Keratinocyte (primary cell): ENCODE data around the gene CNN3. TPM values are rescaled to one million over a fixed set of nuclear protein-coding genes. Genes with fewer than 3 reads are reported as not detected.

ENCODE experiments used
- DNase-seq: peaks from one replicate; pipeline ENCODE4 v3.0.0-alpha.2; 2011; ENCODE audit warnings: low read depth, missing footprints, low spot score
- FAIRE-seq: peaks from 2 replicates; lab custom pipeline; 2011; peaks lifted over from hg19 to GRCh38; lab: Jason Lieb, UNC
- H2AFZ ChIP-seq: 2 replicates; pipeline ENCODE4 v1.6.0; 2012; ENCODE audit warnings: low read length, control low read depth, inconsistent platforms; ENCODE audit not compliant: control insufficient read depth
- H3K27ac ChIP-seq: 2 replicates; pipeline ENCODE4 v1.5.1; 2011; ENCODE audit warnings: low read length; ENCODE audit not compliant: control insufficient read depth, insufficient read depth
- H3K27me3 ChIP-seq: 3 replicates; pipeline ENCODE4 v1.6.0; 2011; ENCODE audit warnings: low read length; ENCODE audit not compliant: control insufficient read depth, insufficient read depth; ENCODE audit errors: extremely low read depth
- H3K36me3 ChIP-seq, 2 experiments: 2 replicates in 1 of 2; 3 replicates in 1 of 2; pipeline ENCODE4 v1.5.1; 2011; ENCODE audit warnings: low read length in 2 of 2, mild to moderate bottlenecking in 1 of 2; ENCODE audit not compliant: control insufficient read depth in 2 of 2, insufficient read depth in 2 of 2; ENCODE audit errors: extremely low read depth in 1 of 2
- H3K4me1 ChIP-seq: 3 replicates; pipeline ENCODE4 v1.5.1; 2011; ENCODE audit warnings: low read length; ENCODE audit not compliant: control insufficient read depth, insufficient read depth; ENCODE audit errors: extremely low read depth
- H3K4me2 ChIP-seq: 3 replicates; pipeline ENCODE4 v1.6.0; 2011; ENCODE audit warnings: low read depth, low read length; ENCODE audit not compliant: control insufficient read depth, insufficient read depth; ENCODE audit errors: extremely low read depth
- H3K4me3 ChIP-seq, 3 experiments: fragments of 200-600 bp in 1 of 3; sonication (generic) in 1 of 3; 2 replicates in 2 of 3; 3 replicates in 1 of 3; pipeline ENCODE4 v1.5.1; 2011 to 2016; ENCODE audit warnings: low read length in 3 of 3, mild to moderate bottlenecking in 3 of 3, control low read depth in 2 of 3, inconsistent platforms in 1 of 3, low read depth in 1 of 3, mixed read lengths in 1 of 3, mixed run types in 1 of 3, moderate library complexity in 1 of 3; ENCODE audit not compliant: control insufficient read depth in 2 of 3, insufficient read depth in 2 of 3; ENCODE audit errors: extremely low read depth in 1 of 3
- H3K79me2 ChIP-seq: 2 replicates; pipeline ENCODE4 v1.6.0; 2012; ENCODE audit warnings: low read length; ENCODE audit not compliant: control insufficient read depth, insufficient read depth
- H3K9ac ChIP-seq: 3 replicates; pipeline ENCODE4 v1.6.0; 2011; ENCODE audit warnings: low read length; ENCODE audit not compliant: control insufficient read depth, insufficient read depth; ENCODE audit errors: extremely low read depth
- H3K9me1 ChIP-seq: 3 replicates; pipeline ENCODE4 v1.6.0; 2011; ENCODE audit warnings: low read length; ENCODE audit not compliant: control insufficient read depth, insufficient read depth; ENCODE audit errors: extremely low read depth
- H3K9me3 ChIP-seq: 2 replicates; pipeline ENCODE4 v1.5.1; 2012; ENCODE audit warnings: low read depth, low read length; ENCODE audit not compliant: control insufficient read depth
- H4K20me1 ChIP-seq: 3 replicates; pipeline ENCODE4 v1.6.0; 2011; ENCODE audit warnings: low read length; ENCODE audit not compliant: control insufficient read depth, insufficient read depth; ENCODE audit errors: extremely low read depth
- EZH2 ChIP-seq: IDR thresholded peaks from one replicate; pipeline ENCODE4 v1.6.1; 2012; ENCODE audit warnings: inconsistent platforms, mild to moderate bottlenecking, low read length, moderate library complexity
- dilution Hi-C: fragments of 300-500 bp; cut with MboI; formaldehyde crosslinking; loops from one replicate; pipeline ENCODE4 v1.7.0; 2020; ENCODE audit warnings: low sequenced_read_pairs; ENCODE audit not compliant: extremely low pct_ligation_motif_present
- polyA plus RNA-seq, 5 experiments: library from polyadenylated mRNA; depleted of rRNA in 3 of 5; stranded (reverse) in 3 of 5; stranded (forward) in 1 of 5; unstranded in 1 of 5; fragments of >200 nt; gene quantifications; 1 replicate in 1 of 5; 2 replicates in 3 of 5; 3 replicates in 1 of 5; pipeline versions ENCODE4 v1.2.1 to v1.2.3, GENCODE V29; 2011 to 2012; ENCODE audit warnings: missing spikeins in 2 of 5, low read depth in 1 of 5, low replicate concordance in 1 of 5
- TF ChIP-seq, protein P1 (sequence below), 3 experiments: IDR thresholded peaks in 1 of 3; conservative IDR thresholded peaks in 1 of 3; optimal IDR thresholded peaks in 1 of 3; 2 replicates in 2 of 3; 3 replicates in 1 of 3; pipeline versions ENCODE3 to v1.5.1; 2011; ENCODE audit warnings: low read length in 3 of 3, mild to moderate bottlenecking in 3 of 3, moderate library complexity in 2 of 3, control low read depth in 1 of 3, inconsistent platforms in 1 of 3; ENCODE audit not compliant: insufficient read depth in 2 of 3; ENCODE audit errors: extremely low read depth in 1 of 3

Gene CNN3
- polyA plus RNA-seq, 1 donor (not counting 4 experiments of a cell fraction or from before 2014, with no cell fraction given) = 119 TPM

DNA sequence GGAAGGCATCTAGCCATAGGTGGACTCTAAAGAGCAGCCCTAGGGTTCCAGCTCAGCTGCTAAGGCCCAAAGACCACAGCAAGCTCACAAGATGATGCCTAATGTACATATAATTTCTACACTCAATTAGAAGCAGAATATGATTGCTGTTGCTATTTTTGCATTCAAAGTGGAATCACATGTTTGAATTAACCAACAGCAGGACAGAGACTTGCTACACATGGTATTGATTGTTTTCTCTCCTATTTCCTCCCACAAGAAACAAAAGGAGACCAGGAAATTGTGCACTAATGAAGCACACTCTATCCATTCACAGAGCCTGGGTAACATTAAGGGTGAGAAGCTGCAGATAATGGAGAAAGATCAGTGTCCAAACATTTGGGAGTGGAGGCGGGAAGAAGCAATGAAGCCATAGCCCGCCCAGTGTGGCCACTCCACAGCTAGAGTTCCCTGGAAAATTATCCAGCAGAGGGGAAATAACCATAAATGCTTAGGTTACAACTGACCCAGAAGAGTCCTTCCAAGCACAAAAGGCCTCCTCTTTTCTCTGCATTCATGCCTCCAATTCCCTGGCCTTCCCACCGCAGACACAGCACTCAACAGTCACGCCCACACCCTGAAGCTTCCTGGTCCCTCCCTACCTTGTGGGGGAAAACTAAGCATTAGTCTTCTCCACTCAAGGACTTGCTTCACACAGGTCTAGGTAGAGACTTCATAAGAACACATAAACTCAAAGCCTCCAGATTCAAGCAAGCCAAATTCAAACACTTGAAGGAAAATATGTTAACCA, 7.5 kb downstream of the CNN3 start:
- Histone ChIP-seq H3K36me3 (peaks cover 1 to 7% of the 10 kb centered on the region in 2 experiments), H4K20me1 (peaks cover 18% of the 10 kb centered on the region)

DNA sequence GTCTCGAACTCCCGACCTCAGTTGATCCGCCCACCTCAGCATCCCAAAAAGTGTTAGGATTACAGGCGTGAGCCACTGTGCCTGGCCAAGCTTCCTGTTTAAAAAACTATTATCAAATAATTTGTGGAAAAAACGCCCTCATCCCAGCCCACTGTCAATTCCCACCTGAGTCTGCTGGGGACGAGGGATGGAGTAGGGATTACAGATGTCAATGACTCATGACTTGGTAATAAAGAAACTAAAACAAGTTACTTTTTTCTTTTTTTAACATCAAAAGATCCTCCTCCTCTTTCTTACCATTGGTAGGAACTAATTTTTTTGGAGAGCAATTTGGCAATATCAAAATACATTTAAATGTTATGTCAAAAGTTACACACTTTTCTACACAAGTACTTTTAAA, 9.7 kb downstream of the CNN3 start:
- no peak overlapping the region for H3K9ac ChIP-seq
- H3K4me1 ChIP-seq = peaks cover 9% of the 10 kb centered on the region
- H3K36me3 ChIP-seq = no peaks in the 10 kb centered on the region
- peaks cover 100% of the 10 kb centered on the region for H3K79me2 ChIP-seq
- H3K9me3 ChIP-seq = no peaks in the 10 kb centered on the region
- H3K27me3 ChIP-seq = no peaks in the 10 kb centered on the region
- FAIRE-seq (no peak), DNase-seq (no peak)
- H4K20me1 ChIP-seq = peaks cover 18% of the 10 kb centered on the region
- TF ChIP-seq, protein P1, sequence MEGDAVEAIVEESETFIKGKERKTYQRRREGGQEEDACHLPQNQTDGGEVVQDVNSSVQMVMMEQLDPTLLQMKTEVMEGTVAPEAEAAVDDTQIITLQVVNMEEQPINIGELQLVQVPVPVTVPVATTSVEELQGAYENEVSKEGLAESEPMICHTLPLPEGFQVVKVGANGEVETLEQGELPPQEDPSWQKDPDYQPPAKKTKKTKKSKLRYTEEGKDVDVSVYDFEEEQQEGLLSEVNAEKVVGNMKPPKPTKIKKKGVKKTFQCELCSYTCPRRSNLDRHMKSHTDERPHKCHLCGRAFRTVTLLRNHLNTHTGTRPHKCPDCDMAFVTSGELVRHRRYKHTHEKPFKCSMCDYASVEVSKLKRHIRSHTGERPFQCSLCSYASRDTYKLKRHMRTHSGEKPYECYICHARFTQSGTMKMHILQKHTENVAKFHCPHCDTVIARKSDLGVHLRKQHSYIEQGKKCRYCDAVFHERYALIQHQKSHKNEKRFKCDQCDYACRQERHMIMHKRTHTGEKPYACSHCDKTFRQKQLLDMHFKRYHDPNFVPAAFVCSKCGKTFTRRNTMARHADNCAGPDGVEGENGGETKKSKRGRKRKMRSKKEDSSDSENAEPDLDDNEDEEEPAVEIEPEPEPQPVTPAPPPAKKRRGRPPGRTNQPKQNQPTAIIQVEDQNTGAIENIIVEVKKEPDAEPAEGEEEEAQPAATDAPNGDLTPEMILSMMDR (optimal IDR thresholded peaks at IDR 0.05 in 1 of 3, IDR thresholded peaks at IDR 0.05 in 1 of 3, conservative IDR thresholded peaks at IDR 0.05 in 1 of 3; ENCODE audit: extremely low read depth in 1 of 3, insufficient read depth in 2 of 3, low read length in 3 of 3) = no peak
- no peak overlapping the region for H2AFZ ChIP-seq
- no peaks in the 10 kb centered on the region for H3K9me1 ChIP-seq
- no peak overlapping the region for H3K4me3 ChIP-seq
- H3K4me2 ChIP-seq = no peak overlapping the region
- dilution Hi-C loops = no loop called here
- H3K27ac ChIP-seq = no peak overlapping the region

More for the DNA sequence above, 7.5 kb downstream of the CNN3 start:
- Histone ChIP-seq H3K9me3 (no peaks in the 10 kb centered on the region), H2AFZ (no peak overlapping the region), H3K9ac (no peak overlapping the region), H3K27me3 (no peaks in the 10 kb centered on the region), H3K27ac (no peak overlapping the region), H3K4me1 (peaks cover 18% of the 10 kb centered on the region), H3K4me2 (no peak overlapping the region), H3K4me3 (no peak overlapping the region), H3K9me1 (no peaks in the 10 kb centered on the region), H3K79me2 (peaks cover 100% of the 10 kb centered on the region)
- DNase-seq (no peak), FAIRE-seq (no peak)
- dilution Hi-C loops = no loop called here
- no peak for TF ChIP-seq EZH2
- TF ChIP-seq, protein P1 (optimal IDR thresholded peaks at IDR 0.05 in 1 of 3, IDR thresholded peaks at IDR 0.05 in 1 of 3, conservative IDR thresholded peaks at IDR 0.05 in 1 of 3; ENCODE audit: extremely low read depth in 1 of 3, insufficient read depth in 2 of 3, low read length in 3 of 3) = no peak
